ENCODE measurements around the gene USH2A.

USH2A gene

GRCh38 chr1:216144661-216145450 is 278.4 kb downstream of the USH2A start:
- no peak overlapping the region for H3K27ac ChIP-seq
- POLR2A ChIA-PET (ENCODE audit: low non-redundant PET), result no interaction called here
- TF ChIP-seq CTCF (conservative IDR thresholded peaks at IDR 0.05; ENCODE audit: low read depth), result no peak
- no peak for DNase-seq (ENCODE audit: low spot score)
- CTCF ChIA-PET, result interaction anchor here (0.7 kb wide), 1 partner anchor 1079 kb away, joined by 3 read pairs; no protein-coding TSS in a partner anchor

- CTCF ChIA-PET, result no interaction called here
- POLR2A ChIA-PET (ENCODE audit: low non-redundant PET), result no interaction called here
- TF ChIP-seq CTCF (conservative IDR thresholded peaks at IDR 0.05; ENCODE audit: low read depth), result no peak
- H3K27ac ChIP-seq, result no peak overlapping the region
- DNase-seq (ENCODE audit: low spot score), result no peak
These were observed 280.3 kb downstream of the USH2A start for GRCh38 chr1:216142921-216143320.

GRCh38 chr1:216140730-216141524 is 282.3 kb downstream of the USH2A start:
- DNase-seq (ENCODE audit: low spot score), result no peak
- H3K27ac ChIP-seq, result no peak overlapping the region
- ChIA-PET POLR2A (ENCODE audit: low non-redundant PET) (no interaction called here), CTCF (no interaction called here)
- TF ChIP-seq CTCF (conservative IDR thresholded peaks at IDR 0.05; ENCODE audit: low read depth), result no peak

- ChIA-PET POLR2A (ENCODE audit: low non-redundant PET) (no interaction called here), CTCF (interaction anchor here (0.6 to 0.7 kb wide), 2 partner anchors 138 to 625 kb away, joined by 4 read pairs; no protein-coding TSS in a partner anchor)
- no peak overlapping the region for H3K27ac ChIP-seq
- no peak for DNase-seq (ENCODE audit: low spot score)
- no peak for TF ChIP-seq CTCF (conservative IDR thresholded peaks at IDR 0.05; ENCODE audit: low read depth)
These were observed 299.0 kb downstream of the USH2A start for GRCh38 chr1:216124192-216124781.

- CTCF ChIA-PET, result no interaction called here
- H3K27ac ChIP-seq, result no peak overlapping the region
- POLR2A ChIA-PET (ENCODE audit: low non-redundant PET), result no interaction called here
- DNase-seq (ENCODE audit: low spot score), result no peak
- no peak for TF ChIP-seq CTCF (conservative IDR thresholded peaks at IDR 0.05; ENCODE audit: low read depth)
These were observed 299.6 kb downstream of the USH2A start for GRCh38 chr1:216123446-216124191.

- ChIA-PET CTCF (interaction anchor here (0.6 kb wide), 1 partner anchor 77 kb away, joined by 3 read pairs; no protein-coding TSS in a partner anchor), POLR2A (ENCODE audit: low non-redundant PET) (no interaction called here)
These were observed 303.6 kb downstream of the USH2A start for GRCh38 chr1:216119600-216119999.

More at GRCh38 chr1:216119600-216119999, 303.6 kb downstream of the USH2A start:
- peak; percentile 33 for TF ChIP-seq CTCF (conservative IDR thresholded peaks at IDR 0.05; ENCODE audit: low read depth)
- DNase-seq (ENCODE audit: low spot score), result peak; percentile 14
- no peak overlapping the region for H3K27ac ChIP-seq

Measured in RWPE1 (cell line).